ENCODE results near the gene NRCAM.

GRCh38 chr7:108321359-108321758 is 134.9 kb downstream of the NRCAM start:
- no peak for TF ChIP-seq FOSL2 (CRISPR knock-in tag; IDR thresholded peaks at IDR 0.05)
- TF ChIP-seq HNRNPLL (IDR thresholded peaks at IDR 0.05; ENCODE audit: low read depth, low read length, poor library complexity, severe bottlenecking) = no peak
- no peak for TF ChIP-seq CTCF (CRISPR knock-in tag; IDR thresholded peaks at IDR 0.05)
- TF ChIP-seq GTF2F1 (IDR thresholded peaks at IDR 0.05; ENCODE audit: low read length) = no peak
- no peak for TF ChIP-seq ZNF619 (CRISPR knock-in tag; IDR thresholded peaks at IDR 0.05)
- no peak for TF ChIP-seq CREB1 (IDR thresholded peaks at IDR 0.05)
- TF ChIP-seq CREB1 (CRISPR knock-in tag; IDR thresholded peaks at IDR 0.05) = no peak
- no peak for TF ChIP-seq HCFC1 (IDR thresholded peaks at IDR 0.05; ENCODE audit: low read depth, low read length)
- TF ChIP-seq ARID5B (CRISPR knock-in tag; IDR thresholded peaks at IDR 0.05) = no peak
- TF ChIP-seq ZNF318 (CRISPR knock-in tag; IDR thresholded peaks at IDR 0.05) = no peak
- TF ChIP-seq ZNF274 (CRISPR knock-in tag; IDR thresholded peaks at IDR 0.05) = no peak
- TF ChIP-seq ZNF337 (CRISPR knock-in tag; IDR thresholded peaks at IDR 0.05; ENCODE audit: borderline replicate concordance, low read depth) = no peak
- no peak for TF ChIP-seq ATF4 (CRISPR knock-in tag; IDR thresholded peaks at IDR 0.05)
- TF ChIP-seq TMF1 (CRISPR knock-in tag; IDR thresholded peaks at IDR 0.05; ENCODE audit: low read depth) = no peak

All from HepG2 (cell line).